ENCODE measurements around the gene GLYATL2. TPM values are rescaled to one million over a fixed set of nuclear protein-coding genes. Genes with fewer than 3 reads are reported as not detected.
A peak's percentile ranks its signal among the peaks of the same experiment; 100 is the strongest.

Gene GLYATL2
- total and polyA plus RNA-seq, 2 donors, result 0.09 to 0.19 TPM

GRCh38 chr11:58811499-58811898 lies 33.0 kb downstream of the GLYATL2 start:
- Histone ChIP-seq H3K27me3 (ENCODE audit: control insufficient read depth in 2 of 2, insufficient read depth in 1 of 2, low read length in 1 of 2) (no peaks in the 10 kb centered on the region), H3K4me1 (ENCODE audit: control insufficient read depth in 2 of 2, insufficient read depth in 2 of 2, low read length in 2 of 2) (no peaks in the 10 kb centered on the region), H3K4me3 (ENCODE audit: low read length in 2 of 2) (no peak overlapping the region), H3K36me3 (ENCODE audit: control insufficient read depth in 2 of 2, insufficient read depth in 2 of 2, low read length in 1 of 2) (no peaks in the 10 kb centered on the region), H3K27ac (ENCODE audit: low read depth in 1 of 2, low read length in 1 of 2) (no peak overlapping the region), H3K9me3 (ENCODE audit: control insufficient read depth in 2 of 2, insufficient read depth in 1 of 2, low read length in 1 of 2) (peaks cover 2 to 7% of the 10 kb centered on the region in 2 donors)
- WGBS, result 88% methylated on average over 3 of the region's 3 CpGs
- DNase-seq (ENCODE audit: low read depth in 6 of 9, low spot score in 9 of 9), result no peak

- Histone ChIP-seq H3K9me3 (ENCODE audit: control insufficient read depth in 2 of 2, insufficient read depth in 1 of 2, low read length in 1 of 2) (no peaks in the 10 kb centered on the region), H3K27me3 (ENCODE audit: control insufficient read depth in 2 of 2, insufficient read depth in 1 of 2, low read length in 1 of 2) (no peaks in the 10 kb centered on the region), H3K36me3 (ENCODE audit: control insufficient read depth in 2 of 2, insufficient read depth in 2 of 2, low read length in 1 of 2) (no peaks in the 10 kb centered on the region), H3K4me3 (ENCODE audit: low read length in 2 of 2) (no peak overlapping the region), H3K4me1 (ENCODE audit: control insufficient read depth in 2 of 2, insufficient read depth in 2 of 2, low read length in 2 of 2) (no peaks in the 10 kb centered on the region), H3K27ac (ENCODE audit: low read depth in 1 of 2, low read length in 1 of 2) (no peak overlapping the region)
- DNase-seq (ENCODE audit: low read depth in 6 of 9, low spot score in 9 of 9), result no peak
- WGBS, result 96% methylated on average over 2 of the region's 2 CpGs
These were observed 37.2 kb downstream of the GLYATL2 start for GRCh38 chr11:58807343-58807742.

- H3K27me3 ChIP-seq (ENCODE audit: control insufficient read depth in 2 of 2, insufficient read depth in 1 of 2, low read length in 1 of 2), result no peaks in the 10 kb centered on the region
- no peak for DNase-seq (ENCODE audit: low read depth in 6 of 9, low spot score in 9 of 9)
- 92% methylated on average over 1 of the region's 1 CpG for WGBS
- no peak overlapping the region for H3K4me3 ChIP-seq (ENCODE audit: low read length in 2 of 2)
- no peak overlapping the region for H3K27ac ChIP-seq (ENCODE audit: low read depth in 1 of 2, low read length in 1 of 2)
- H3K36me3 ChIP-seq (ENCODE audit: control insufficient read depth in 2 of 2, insufficient read depth in 2 of 2, low read length in 1 of 2), result no peaks in the 10 kb centered on the region
- H3K9me3 ChIP-seq (ENCODE audit: control insufficient read depth in 2 of 2, insufficient read depth in 1 of 2, low read length in 1 of 2), result no peaks in the 10 kb centered on the region
- H3K4me1 ChIP-seq (ENCODE audit: control insufficient read depth in 2 of 2, insufficient read depth in 2 of 2, low read length in 2 of 2), result no peaks in the 10 kb centered on the region
These were observed 39.4 kb downstream of the GLYATL2 start for GRCh38 chr11:58805065-58805464.

DNA sequence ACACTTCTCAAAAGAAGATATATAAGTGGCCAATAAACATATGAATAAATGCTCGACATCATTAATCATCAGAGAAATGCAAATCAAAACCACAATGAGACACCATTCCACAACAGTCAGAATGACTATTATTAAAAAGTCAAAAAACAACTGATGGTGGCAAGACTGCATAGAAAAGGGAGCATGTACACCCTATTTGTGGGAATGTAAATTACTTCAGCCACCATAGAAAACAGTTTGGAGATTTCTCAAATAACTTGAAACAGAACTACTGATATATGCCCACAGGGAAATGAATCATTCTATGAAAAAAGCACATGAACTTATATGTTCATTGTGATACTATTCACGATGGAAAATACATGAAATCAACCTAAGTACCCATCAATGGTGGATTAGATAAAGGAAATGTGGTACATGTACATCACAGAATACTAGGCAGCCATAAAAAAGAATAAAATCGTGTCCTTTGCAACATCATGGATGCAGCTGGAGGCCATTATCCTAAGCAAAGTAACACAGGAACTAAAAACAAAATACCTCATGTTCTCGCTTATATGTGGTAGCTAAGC lies 42.4 kb downstream of the GLYATL2 start:
- Histone ChIP-seq H3K9me3 (ENCODE audit: control insufficient read depth in 2 of 2, insufficient read depth in 1 of 2, low read length in 1 of 2) (no peaks in the 10 kb centered on the region), H3K27ac (ENCODE audit: low read depth in 1 of 2, low read length in 1 of 2) (no peak overlapping the region), H3K36me3 (ENCODE audit: control insufficient read depth in 2 of 2, insufficient read depth in 2 of 2, low read length in 1 of 2) (no peaks in the 10 kb centered on the region), H3K4me3 (ENCODE audit: low read length in 2 of 2) (no peak overlapping the region), H3K4me1 (ENCODE audit: control insufficient read depth in 2 of 2, insufficient read depth in 2 of 2, low read length in 2 of 2) (no peaks in the 10 kb centered on the region), H3K27me3 (ENCODE audit: control insufficient read depth in 2 of 2, insufficient read depth in 1 of 2, low read length in 1 of 2) (no peaks in the 10 kb centered on the region)
- WGBS, result 84% methylated on average over 4 of the region's 4 CpGs
- no peak for DNase-seq (ENCODE audit: low read depth in 6 of 9, low spot score in 9 of 9)

DNA sequence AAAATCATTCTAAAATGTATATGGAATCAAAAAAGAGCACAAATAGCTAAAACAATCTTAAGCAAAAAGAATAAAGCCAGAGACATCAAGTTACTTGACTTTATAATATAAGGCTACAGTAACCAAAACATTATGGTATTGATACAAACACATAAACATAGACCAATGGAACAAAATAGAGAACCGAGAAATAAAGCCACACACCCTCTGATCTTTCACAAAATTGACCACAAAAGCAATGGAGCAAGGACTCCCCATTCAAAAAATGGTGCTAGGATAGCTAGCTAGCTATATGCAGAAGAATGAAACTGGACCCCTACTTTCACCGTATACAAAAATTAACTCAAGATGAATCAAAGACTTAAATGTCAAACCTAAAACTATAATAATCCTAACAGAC lies 43.2 kb downstream of the GLYATL2 start:
- no peaks in the 10 kb centered on the region for H3K9me3 ChIP-seq (ENCODE audit: control insufficient read depth in 2 of 2, insufficient read depth in 1 of 2, low read length in 1 of 2)
- no peak for DNase-seq (ENCODE audit: low read depth in 6 of 9, low spot score in 9 of 9)
- 96% methylated on average over 2 of the region's 2 CpGs for WGBS
- no peaks in the 10 kb centered on the region for H3K4me1 ChIP-seq (ENCODE audit: control insufficient read depth in 2 of 2, insufficient read depth in 2 of 2, low read length in 2 of 2)
- no peak overlapping the region for H3K27ac ChIP-seq (ENCODE audit: low read depth in 1 of 2, low read length in 1 of 2)
- no peaks in the 10 kb centered on the region for H3K36me3 ChIP-seq (ENCODE audit: control insufficient read depth in 2 of 2, insufficient read depth in 2 of 2, low read length in 1 of 2)
- H3K4me3 ChIP-seq (ENCODE audit: low read length in 2 of 2), result no peak overlapping the region
- no peaks in the 10 kb centered on the region for H3K27me3 ChIP-seq (ENCODE audit: control insufficient read depth in 2 of 2, insufficient read depth in 1 of 2, low read length in 1 of 2)

DNA sequence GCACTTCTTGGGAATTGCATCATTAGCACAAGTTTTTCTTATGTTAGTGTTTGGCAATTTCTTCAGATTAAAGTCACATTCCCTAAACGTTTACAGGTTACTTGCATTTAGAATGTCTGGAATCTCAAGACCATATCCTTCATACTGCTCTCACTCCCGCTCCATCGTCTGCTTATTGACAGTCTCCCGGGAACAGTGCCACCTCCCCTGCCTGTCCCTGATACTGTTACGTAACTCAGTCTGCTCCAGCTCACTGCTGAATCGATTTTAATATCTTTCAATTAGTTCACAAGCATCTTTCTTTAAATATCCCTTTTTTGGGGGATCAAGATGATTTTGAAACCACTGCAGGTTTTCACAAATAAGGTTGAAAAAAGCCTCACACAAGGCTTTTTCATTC lies 48.2 kb downstream of the GLYATL2 start:
- WGBS, result 75% methylated on average over 6 of the region's 6 CpGs
- Histone ChIP-seq H3K4me3 (ENCODE audit: low read length in 2 of 2) (no peak overlapping the region), H3K36me3 (ENCODE audit: control insufficient read depth in 2 of 2, insufficient read depth in 2 of 2, low read length in 1 of 2) (no peaks in the 10 kb centered on the region), H3K27me3 (ENCODE audit: control insufficient read depth in 2 of 2, insufficient read depth in 1 of 2, low read length in 1 of 2) (no peaks in the 10 kb centered on the region), H3K27ac (ENCODE audit: low read depth in 1 of 2, low read length in 1 of 2) (no peak overlapping the region), H3K4me1 (ENCODE audit: control insufficient read depth in 2 of 2, insufficient read depth in 2 of 2, low read length in 2 of 2) (no peaks in the 10 kb centered on the region), H3K9me3 (ENCODE audit: control insufficient read depth in 2 of 2, insufficient read depth in 1 of 2, low read length in 1 of 2) (peaks cover 0 to 3% of the 10 kb centered on the region in 2 donors)
- DNase-seq (ENCODE audit: low read depth in 6 of 9, low spot score in 9 of 9), result no peak

DNA sequence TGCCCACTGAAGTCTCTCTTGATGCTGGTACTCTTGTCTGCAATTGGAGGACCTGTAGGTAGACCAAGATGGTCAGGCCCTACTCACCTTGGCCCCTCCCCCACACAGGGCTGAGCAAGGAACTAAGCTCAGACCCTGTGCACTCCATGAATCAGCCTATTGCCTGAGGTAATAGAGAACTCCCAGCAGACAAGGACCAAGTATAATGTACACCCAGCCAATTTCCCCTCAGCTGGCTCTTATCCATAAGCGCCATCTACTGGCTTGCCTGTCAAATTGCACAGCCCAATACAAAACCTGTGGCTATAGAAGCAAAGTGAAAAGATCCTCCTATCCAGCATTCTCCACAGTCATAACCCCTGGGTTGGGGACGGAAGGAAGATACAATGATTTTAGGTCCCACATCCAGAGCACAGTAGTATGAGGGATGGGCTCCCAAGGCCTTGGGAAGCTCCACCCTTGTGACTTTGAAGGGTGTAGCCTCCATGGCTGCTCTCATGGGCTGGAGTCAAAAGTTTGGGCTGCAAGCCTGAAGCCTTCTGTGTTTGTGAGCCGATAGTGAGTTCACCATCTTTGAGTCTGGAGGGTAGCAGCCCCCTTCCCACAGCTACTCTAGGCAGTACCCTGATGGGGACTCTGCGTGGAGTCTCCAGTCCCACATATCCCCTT lies 56.0 kb downstream of the GLYATL2 start:
- no peaks in the 10 kb centered on the region for H3K4me1 ChIP-seq (ENCODE audit: control insufficient read depth in 2 of 2, insufficient read depth in 2 of 2, low read length in 2 of 2)
- peak in 7 of 9 donors; percentile 4 to 42 (median 23) for DNase-seq (ENCODE audit: low read depth in 6 of 9, low spot score in 9 of 9)
- whole genome bisulfite sequencing, result 64% methylated on average over 4 of the region's 4 CpGs
- no peak overlapping the region for H3K4me3 ChIP-seq (ENCODE audit: low read length in 2 of 2)
- no peaks in the 10 kb centered on the region for H3K27me3 ChIP-seq (ENCODE audit: control insufficient read depth in 2 of 2, insufficient read depth in 1 of 2, low read length in 1 of 2)
- no peaks in the 10 kb centered on the region for H3K9me3 ChIP-seq (ENCODE audit: control insufficient read depth in 2 of 2, insufficient read depth in 1 of 2, low read length in 1 of 2)
- H3K36me3 ChIP-seq (ENCODE audit: control insufficient read depth in 2 of 2, insufficient read depth in 2 of 2, low read length in 1 of 2), result no peaks in the 10 kb centered on the region
- no peak overlapping the region for H3K27ac ChIP-seq (ENCODE audit: low read depth in 1 of 2, low read length in 1 of 2)

DNA sequence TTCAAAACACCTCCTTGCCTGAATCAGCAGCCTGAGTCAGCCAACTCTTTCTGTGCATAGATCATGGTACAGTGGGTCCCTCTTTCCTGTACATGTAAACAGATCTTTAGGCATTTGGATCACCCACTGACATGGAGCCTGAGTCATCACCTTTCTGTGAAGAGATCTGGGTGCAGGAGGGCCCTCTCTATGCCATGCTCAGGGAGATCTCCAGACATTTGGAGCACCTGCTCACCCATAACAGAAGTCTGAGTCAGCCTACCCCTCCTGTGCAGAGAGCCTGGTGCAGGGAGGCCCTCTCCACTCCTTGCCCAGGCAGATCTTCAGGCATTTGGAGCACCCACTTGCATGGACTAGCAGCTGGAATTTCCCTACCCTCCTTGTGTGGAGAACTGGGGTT lies 56.6 kb downstream of the GLYATL2 start:
- Histone ChIP-seq H3K9me3 (ENCODE audit: control insufficient read depth in 2 of 2, insufficient read depth in 1 of 2, low read length in 1 of 2) (no peaks in the 10 kb centered on the region), H3K36me3 (ENCODE audit: control insufficient read depth in 2 of 2, insufficient read depth in 2 of 2, low read length in 1 of 2) (no peaks in the 10 kb centered on the region), H3K27ac (ENCODE audit: low read depth in 1 of 2, low read length in 1 of 2) (no peak overlapping the region), H3K4me1 (ENCODE audit: control insufficient read depth in 2 of 2, insufficient read depth in 2 of 2, low read length in 2 of 2) (no peaks in the 10 kb centered on the region), H3K4me3 (ENCODE audit: low read length in 2 of 2) (no peak overlapping the region), H3K27me3 (ENCODE audit: control insufficient read depth in 2 of 2, insufficient read depth in 1 of 2, low read length in 1 of 2) (no peaks in the 10 kb centered on the region)
- no peak for DNase-seq (ENCODE audit: low read depth in 6 of 9, low spot score in 9 of 9)

GRCh38 chr11:58786693-58787092 lies 57.8 kb downstream of the GLYATL2 start:
- Histone ChIP-seq H3K4me1 (ENCODE audit: control insufficient read depth in 2 of 2, insufficient read depth in 2 of 2, low read length in 2 of 2) (no peaks in the 10 kb centered on the region), H3K27ac (ENCODE audit: low read depth in 1 of 2, low read length in 1 of 2) (no peak overlapping the region), H3K27me3 (ENCODE audit: control insufficient read depth in 2 of 2, insufficient read depth in 1 of 2, low read length in 1 of 2) (no peaks in the 10 kb centered on the region), H3K36me3 (ENCODE audit: control insufficient read depth in 2 of 2, insufficient read depth in 2 of 2, low read length in 1 of 2) (no peaks in the 10 kb centered on the region), H3K9me3 (ENCODE audit: control insufficient read depth in 2 of 2, insufficient read depth in 1 of 2, low read length in 1 of 2) (no peaks in the 10 kb centered on the region), H3K4me3 (ENCODE audit: low read length in 2 of 2) (no peak overlapping the region)
- 97% methylated on average over 3 of the region's 3 CpGs for WGBS
- no peak for DNase-seq (ENCODE audit: low read depth in 6 of 9, low spot score in 9 of 9)
